Fibroblast of mammary gland (primary cell): ENCODE data around the gene SIGMAR1.

Source experiments
- DNase-seq: peaks from one replicate; pipeline ENCODE4 v3.0.0-alpha.2; 2010; ENCODE audit warnings: low read depth
- H3K4me3 ChIP-seq: 2 replicates; pipeline ENCODE4 v1.5.1; 2011; ENCODE audit warnings: low read depth, mild to moderate bottlenecking, low read length, moderate library complexity; ENCODE audit not compliant: control insufficient read depth
- TF ChIP-seq, protein P1 (sequence below): conservative IDR thresholded peaks from 2 replicates; pipeline ENCODE4 v1.5.1; 2011; ENCODE audit warnings: low read depth, low read length, inconsistent platforms; ENCODE audit not compliant: control insufficient read depth, insufficient read depth

SIGMAR1 gene

DNA sequence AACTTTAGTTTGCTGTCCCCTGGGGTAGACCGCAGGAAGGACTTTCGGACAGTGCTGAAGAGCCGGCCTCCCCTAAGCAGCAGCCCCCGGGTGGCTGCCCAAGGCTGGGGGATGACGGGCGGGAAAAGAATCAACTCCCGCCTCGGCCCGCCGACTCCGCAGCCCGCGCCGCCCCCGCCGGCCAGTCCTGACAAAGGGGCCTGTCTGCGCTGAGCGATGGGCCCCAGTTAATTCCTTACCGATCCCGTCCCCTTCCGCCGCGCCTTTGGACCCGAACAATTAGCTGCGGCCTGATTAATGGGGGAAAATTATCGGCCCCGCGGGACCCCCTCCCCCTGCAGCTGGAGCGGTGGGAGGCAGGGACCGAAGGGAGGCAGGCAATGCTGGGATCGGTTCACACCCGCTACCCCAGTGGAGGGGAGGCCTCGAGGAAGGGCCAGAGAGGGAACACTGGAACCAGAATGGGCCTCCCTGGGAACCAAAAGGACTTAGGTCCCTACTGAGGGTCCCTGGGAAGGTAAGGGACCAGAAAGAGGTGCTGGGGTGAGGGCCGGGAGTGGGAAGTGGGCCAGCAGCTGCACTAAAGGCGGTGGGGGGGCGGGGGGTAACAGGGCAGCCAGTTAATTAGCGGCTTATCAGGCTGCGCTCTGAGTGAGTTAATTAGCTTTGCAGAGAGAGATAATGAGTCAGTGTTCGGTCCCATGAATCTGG lies 13.0 kb downstream of the SIGMAR1 start:
- TF ChIP-seq, protein P1, sequence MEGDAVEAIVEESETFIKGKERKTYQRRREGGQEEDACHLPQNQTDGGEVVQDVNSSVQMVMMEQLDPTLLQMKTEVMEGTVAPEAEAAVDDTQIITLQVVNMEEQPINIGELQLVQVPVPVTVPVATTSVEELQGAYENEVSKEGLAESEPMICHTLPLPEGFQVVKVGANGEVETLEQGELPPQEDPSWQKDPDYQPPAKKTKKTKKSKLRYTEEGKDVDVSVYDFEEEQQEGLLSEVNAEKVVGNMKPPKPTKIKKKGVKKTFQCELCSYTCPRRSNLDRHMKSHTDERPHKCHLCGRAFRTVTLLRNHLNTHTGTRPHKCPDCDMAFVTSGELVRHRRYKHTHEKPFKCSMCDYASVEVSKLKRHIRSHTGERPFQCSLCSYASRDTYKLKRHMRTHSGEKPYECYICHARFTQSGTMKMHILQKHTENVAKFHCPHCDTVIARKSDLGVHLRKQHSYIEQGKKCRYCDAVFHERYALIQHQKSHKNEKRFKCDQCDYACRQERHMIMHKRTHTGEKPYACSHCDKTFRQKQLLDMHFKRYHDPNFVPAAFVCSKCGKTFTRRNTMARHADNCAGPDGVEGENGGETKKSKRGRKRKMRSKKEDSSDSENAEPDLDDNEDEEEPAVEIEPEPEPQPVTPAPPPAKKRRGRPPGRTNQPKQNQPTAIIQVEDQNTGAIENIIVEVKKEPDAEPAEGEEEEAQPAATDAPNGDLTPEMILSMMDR = no peak
- no peak for DNase-seq
- H3K4me3 ChIP-seq = no peak overlapping the region

DNA sequence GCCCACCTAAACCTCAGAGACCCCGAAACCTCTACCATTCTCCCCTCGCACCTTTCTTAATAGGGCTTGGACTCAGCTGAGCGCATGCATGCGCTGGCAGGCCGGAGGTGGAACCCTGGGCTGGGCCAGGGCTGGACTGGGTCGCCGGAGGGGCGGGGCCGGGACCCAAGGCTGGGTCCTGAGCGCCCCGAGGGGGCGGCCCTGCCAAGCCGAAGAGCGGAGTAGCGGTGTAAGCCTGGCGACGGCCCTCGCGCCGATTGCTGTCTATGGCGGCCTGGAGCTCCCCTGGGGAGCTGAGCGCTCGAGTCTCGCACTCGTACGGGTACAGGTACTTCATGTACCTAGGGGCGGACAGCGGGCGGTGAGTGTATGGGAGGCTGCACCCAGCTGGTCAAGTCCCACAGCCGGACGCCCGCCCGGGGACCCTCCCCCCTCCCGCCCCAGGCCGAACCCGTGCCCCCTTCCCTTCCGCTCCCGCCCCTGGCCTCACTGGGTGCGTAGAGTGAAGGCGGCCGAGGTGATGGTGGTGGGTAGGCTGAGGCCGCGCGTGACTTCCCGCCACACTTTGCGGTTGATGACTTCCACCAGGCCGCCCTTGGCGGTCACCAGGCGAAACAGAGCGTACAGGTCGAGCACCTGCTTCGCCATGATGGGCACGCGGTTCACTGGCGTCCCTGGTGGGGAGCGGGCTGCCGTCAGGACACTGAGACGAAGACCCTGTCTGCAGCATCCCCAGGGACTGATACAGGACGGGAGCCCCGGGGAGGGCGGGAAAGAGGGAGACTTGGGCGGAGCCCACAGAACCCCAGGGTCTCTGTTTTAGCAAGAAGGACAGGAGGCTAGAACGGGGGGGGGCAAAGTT lies 14.0 kb downstream of the SIGMAR1 start:
- TF ChIP-seq, protein P1 = no peak
- no peak for DNase-seq
- no peak overlapping the region for H3K4me3 ChIP-seq

DNA sequence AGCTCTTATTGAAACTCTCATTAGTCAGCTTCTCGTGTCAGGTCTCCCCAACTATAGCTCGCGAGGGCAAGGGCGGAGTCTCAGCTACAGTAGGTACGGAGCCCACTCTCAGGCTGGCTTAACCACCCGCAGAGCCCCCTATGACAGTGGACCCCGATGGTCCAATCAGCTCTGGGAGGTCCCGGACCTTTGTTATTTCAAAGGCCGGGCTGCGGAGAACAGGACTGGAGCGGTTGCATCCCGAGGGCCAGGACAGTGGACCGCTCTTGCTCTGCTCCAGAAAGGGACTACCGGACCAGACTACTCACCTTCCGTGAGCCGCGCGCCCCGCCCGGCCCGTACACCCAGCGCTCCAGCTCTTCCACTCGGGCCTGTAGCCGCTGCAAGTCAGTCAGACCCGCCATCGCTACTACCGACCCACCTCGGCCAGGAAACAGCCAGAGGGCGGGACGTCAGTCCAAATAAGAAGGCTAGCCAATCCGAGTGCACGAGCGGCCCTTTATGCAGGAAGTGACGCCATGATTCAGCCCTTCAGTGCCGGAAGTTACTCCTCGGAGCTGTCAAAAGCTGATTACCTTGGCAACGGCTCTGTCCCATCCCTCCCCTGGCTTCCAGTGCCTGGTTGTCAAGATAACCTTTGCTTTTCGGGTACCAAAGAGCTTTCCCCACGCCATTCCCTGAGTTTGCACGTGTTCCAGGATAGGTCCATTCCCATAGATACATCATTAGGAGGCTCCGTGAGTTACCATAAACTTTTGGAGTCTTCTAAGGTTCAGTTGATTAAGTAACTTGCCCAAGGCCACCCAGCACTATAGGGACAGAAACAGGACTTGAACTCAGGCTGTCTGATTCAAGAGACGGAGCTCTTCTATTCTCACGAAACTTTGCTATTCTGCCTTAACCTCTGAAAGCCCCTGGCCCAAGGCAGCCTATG lies 17.3 kb downstream of the SIGMAR1 start, which contains the start of gene DCTN3:
DCTN3 (minus strand) TSS at position 435 of the 934 bp plus-strand sequence; CDS start at position 404, 31 bp downstream.
- peak within 1 kb of the TSS; percentile 97 for H3K4me3 ChIP-seq
- TF ChIP-seq, protein P1 = no peak
- peak; percentile 94 for DNase-seq

DNA sequence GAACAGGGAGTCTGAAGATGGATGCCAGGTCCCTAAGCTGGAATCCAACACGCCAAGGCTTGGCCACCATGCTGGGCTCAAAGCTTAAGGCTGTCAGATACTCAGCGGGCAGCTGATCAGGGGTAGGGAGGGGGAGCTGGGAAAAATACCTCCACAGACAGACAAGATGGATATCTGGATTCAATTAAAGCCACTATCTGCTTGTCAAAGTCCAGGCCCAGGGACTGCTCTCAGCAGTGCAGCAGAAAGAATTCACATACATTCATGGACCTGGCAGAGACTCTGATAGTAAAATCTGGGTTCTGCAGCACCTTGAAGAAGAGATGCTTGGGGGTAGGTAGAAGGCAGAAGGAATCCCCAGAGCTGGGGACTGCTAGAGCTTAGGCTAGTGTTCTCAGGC lies 22.5 kb downstream of the SIGMAR1 start:
- TF ChIP-seq, protein P1 = no peak
- DNase-seq = no peak
- no peak overlapping the region for H3K4me3 ChIP-seq

DNA sequence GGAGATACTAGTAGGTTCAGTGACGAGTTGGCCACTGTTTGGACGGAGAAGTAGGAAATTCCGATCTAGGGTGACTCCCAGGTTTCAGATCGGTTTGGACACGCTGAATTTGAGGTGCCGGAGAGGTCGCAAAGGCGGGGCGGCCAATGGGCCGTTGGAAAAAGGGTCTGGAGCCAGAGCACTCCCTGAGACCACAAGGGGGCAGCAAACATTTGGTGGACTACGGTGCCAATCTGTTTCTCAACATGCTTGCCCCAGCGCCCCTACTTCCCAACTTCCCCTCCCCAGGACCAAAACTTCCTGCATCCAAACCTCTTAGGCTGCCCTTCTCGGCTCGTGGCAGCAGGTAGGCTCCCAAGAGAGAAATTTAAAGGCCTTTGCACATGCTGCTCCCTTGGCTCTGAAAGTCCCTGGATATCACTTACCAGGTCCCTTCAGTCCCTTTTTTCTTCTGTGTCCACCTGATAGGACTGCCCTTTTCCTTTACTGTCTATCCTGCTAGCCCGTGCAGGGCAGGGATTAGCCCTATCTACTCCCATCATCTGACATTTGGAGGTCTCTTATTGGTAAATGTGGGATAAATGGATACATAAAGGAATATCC lies 24.7 kb downstream of the SIGMAR1 start:
- peak overlapping the region; percentile 88 for H3K4me3 ChIP-seq
- TF ChIP-seq, protein P1 = peak; percentile 86
- DNase-seq = peak; percentile 73
